Esophagus muscularis mucosa (tissue), 4 donors: ENCODE results near the gene LGALS9C.
"Not testable (repeated sequence)": the region's sequence is repeated elsewhere in the genome, so short reads cannot be mapped to it uniquely, and the experiment has no call there.

Source experiments
- EP300 ChIP-seq: sonication (generic); formaldehyde crosslinking; IDR thresholded peaks from one replicate; pipeline ENCODE4 v1.6.1; 2017; ENCODE audit warnings: antibody characterized with exemption
- POLR2A ChIP-seq: fragments of 450-650 bp; IDR thresholded peaks from one replicate; pipeline ENCODE4 v1.6.1; 2017; ENCODE audit warnings: antibody characterized with exemption, moderate library complexity, mild to moderate bottlenecking, low read depth
- POLR2AphosphoS5 ChIP-seq, 2 donors: sonication (generic); formaldehyde crosslinking; IDR thresholded peaks; one replicate each; pipeline ENCODE4 v1.6.1; 2017; ENCODE audit warnings: antibody characterized with exemption in 2 of 2
- TF ChIP-seq, protein P1 (sequence below), 3 experiments: fragments of 200-600 bp in 2 of 3; fragments of 450-650 bp in 1 of 3; sonication (generic) in 2 of 3; IDR thresholded peaks; one replicate each; pipeline ENCODE4 v1.5.1; 2017 to 2019; ENCODE audit warnings: antibody characterized with exemption in 3 of 3, mild to moderate bottlenecking in 2 of 3, moderate library complexity in 1 of 3

DNA sequence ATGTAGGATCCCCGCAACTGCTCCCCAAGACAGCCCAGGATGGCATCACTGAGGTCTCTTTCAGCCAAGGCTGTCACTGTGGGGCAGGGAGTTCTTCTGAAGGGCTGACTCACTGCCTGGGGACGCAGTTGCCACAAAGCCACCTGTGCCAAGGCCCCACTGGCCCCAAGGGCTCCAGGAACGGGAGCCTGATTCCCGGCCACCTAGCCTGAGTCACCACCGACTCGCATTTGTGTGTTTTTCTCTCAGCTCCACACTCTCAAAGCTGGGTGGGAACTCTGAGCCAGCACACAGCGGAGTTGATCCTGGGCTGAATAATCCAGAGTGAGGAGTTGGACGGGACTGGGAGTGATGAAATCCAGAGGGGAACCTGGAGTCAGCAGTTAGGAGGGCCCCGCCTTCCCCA lies 37.1 kb upstream of the LGALS9C start:
- TF ChIP-seq, protein P1, sequence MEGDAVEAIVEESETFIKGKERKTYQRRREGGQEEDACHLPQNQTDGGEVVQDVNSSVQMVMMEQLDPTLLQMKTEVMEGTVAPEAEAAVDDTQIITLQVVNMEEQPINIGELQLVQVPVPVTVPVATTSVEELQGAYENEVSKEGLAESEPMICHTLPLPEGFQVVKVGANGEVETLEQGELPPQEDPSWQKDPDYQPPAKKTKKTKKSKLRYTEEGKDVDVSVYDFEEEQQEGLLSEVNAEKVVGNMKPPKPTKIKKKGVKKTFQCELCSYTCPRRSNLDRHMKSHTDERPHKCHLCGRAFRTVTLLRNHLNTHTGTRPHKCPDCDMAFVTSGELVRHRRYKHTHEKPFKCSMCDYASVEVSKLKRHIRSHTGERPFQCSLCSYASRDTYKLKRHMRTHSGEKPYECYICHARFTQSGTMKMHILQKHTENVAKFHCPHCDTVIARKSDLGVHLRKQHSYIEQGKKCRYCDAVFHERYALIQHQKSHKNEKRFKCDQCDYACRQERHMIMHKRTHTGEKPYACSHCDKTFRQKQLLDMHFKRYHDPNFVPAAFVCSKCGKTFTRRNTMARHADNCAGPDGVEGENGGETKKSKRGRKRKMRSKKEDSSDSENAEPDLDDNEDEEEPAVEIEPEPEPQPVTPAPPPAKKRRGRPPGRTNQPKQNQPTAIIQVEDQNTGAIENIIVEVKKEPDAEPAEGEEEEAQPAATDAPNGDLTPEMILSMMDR (IDR thresholded peaks at IDR 0.05): not testable (repeated sequence)
- TF ChIP-seq POLR2AphosphoS5 (IDR thresholded peaks at IDR 0.05); POLR2A; EP300: not testable (repeated sequence)
